ENCODE measurements around the gene CDK14.

The CDK14 gene

GRCh38 chr7:91228327-91228726 is 632.2 kb downstream of the CDK14 start:
- DNase-seq (ENCODE audit: extremely low spot score): no peak
- ChIA-PET CTCF (interaction anchor here (1.1 to 2.0 kb wide), 2 partner anchors 12 to 34 kb away, joined by 4 to 7 read pairs; no protein-coding TSS in a partner anchor), POLR2A (no interaction called here)
- no peak for TF ChIP-seq CTCF (IDR thresholded peaks at IDR 0.05; ENCODE audit: control extremely low read depth, extremely low read depth, low read depth, missing control alignments)

GRCh38 chr7:91228927-91229558 is 632.9 kb downstream of the CDK14 start:
- TF ChIP-seq CTCF (IDR thresholded peaks at IDR 0.05; ENCODE audit: control extremely low read depth, extremely low read depth, low read depth, missing control alignments): no peak
- DNase-seq (ENCODE audit: extremely low spot score): no peak
- POLR2A ChIA-PET: no interaction called here
- CTCF ChIA-PET: interaction anchor here (0.6 to 2.7 kb wide), 4 partner anchors 11 to 35 kb away, joined by 3 to 9 read pairs (median 6); no protein-coding TSS in a partner anchor

- no peak for TF ChIP-seq CTCF (IDR thresholded peaks at IDR 0.05; ENCODE audit: control extremely low read depth, extremely low read depth, low read depth, missing control alignments)
- POLR2A ChIA-PET: no interaction called here
- CTCF ChIA-PET: interaction anchor here (2.7 kb wide), 1 partner anchor 14 kb away, joined by 9 read pairs; no protein-coding TSS in a partner anchor
- no peak for DNase-seq (ENCODE audit: extremely low spot score)
These were observed 634.0 kb downstream of the CDK14 start for GRCh38 chr7:91230100-91230499.

GRCh38 chr7:91230503-91230902 is 634.4 kb downstream of the CDK14 start:
- DNase-seq (ENCODE audit: extremely low spot score): no peak
- ChIA-PET CTCF (interaction anchor here (0.7 to 2.7 kb wide), 2 partner anchors 13 to 39 kb away, joined by 3 to 9 read pairs; no protein-coding TSS in a partner anchor), POLR2A (no interaction called here)
- TF ChIP-seq CTCF (IDR thresholded peaks at IDR 0.05; ENCODE audit: control extremely low read depth, extremely low read depth, low read depth, missing control alignments): no peak

- POLR2A ChIA-PET: no interaction called here
- CTCF ChIA-PET: interaction anchor here (0.8 to 1.8 kb wide), 2 partner anchors 9 to 11 kb away, joined by 3 to 5 read pairs; no protein-coding TSS in a partner anchor
- DNase-seq (ENCODE audit: extremely low spot score): no peak
- no peak for TF ChIP-seq CTCF (IDR thresholded peaks at IDR 0.05; ENCODE audit: control extremely low read depth, extremely low read depth, low read depth, missing control alignments)
These were observed 637.1 kb downstream of the CDK14 start for GRCh38 chr7:91233212-91233611.

- TF ChIP-seq CTCF (IDR thresholded peaks at IDR 0.05; ENCODE audit: control extremely low read depth, extremely low read depth, low read depth, missing control alignments): no peak
- CTCF ChIA-PET: interaction anchor here (1.7 kb wide), 1 partner anchor 23 kb away, joined by 3 read pairs; no protein-coding TSS in a partner anchor
- POLR2A ChIA-PET: no interaction called here
- DNase-seq (ENCODE audit: extremely low spot score): no peak
These were observed 639.2 kb downstream of the CDK14 start for GRCh38 chr7:91235211-91235832.

Measured in GM10248 (cell line).